Measurements from ENCODE around the gene FRS3. TPM values are rescaled to one million over a fixed set of nuclear protein-coding genes. Genes with fewer than 3 reads are reported as not detected.

Gene FRS3
- total RNA-seq, 4 donors from 2014 or later = 4.4 to 11.4 (median 7.5) TPM

GRCh38 chr6:41732591-41733359 lies 46.9 kb downstream of the FRS3 start:
- peak overlapping the region in 3 of 4 donors; percentile 96 to 98 (median 98) for H3K27ac ChIP-seq
- no peak for DNase-seq (ENCODE audit: low spot score in 2 of 2)
- H3K4me1 ChIP-seq = peaks cover 3 to 67% (median 39%) of the 10 kb centered on the region in 4 donors
- TF ChIP-seq CTCF (IDR thresholded peaks at IDR 0.05) (no peak), POLR2A (IDR thresholded peaks at IDR 0.05) (no peak), EP300 (IDR thresholded peaks at IDR 0.05) (peak in 1 of 2 donors; percentile 9)
- 54 to 56% methylated on average over 7 to 8 of the region's 8 CpGs for WGBS, 2 donors
- H3K27me3 ChIP-seq = no peaks in the 10 kb centered on the region
- H3K9me3 ChIP-seq = no peaks in the 10 kb centered on the region
- peak overlapping the region in 3 of 4 donors; percentile 82 to 88 (median 86) for H3K4me3 ChIP-seq
- H3K36me3 ChIP-seq = peaks cover 0 to 5% (median 0%) of the 10 kb centered on the region in 3 donors

GRCh38 chr6:41732149-41732548 lies 47.6 kb downstream of the FRS3 start:
- Histone ChIP-seq H3K9me3 (no peaks in the 10 kb centered on the region), H3K36me3 (peaks cover 0 to 10% (median 0%) of the 10 kb centered on the region in 3 donors), H3K4me1 (peaks cover 3 to 70% (median 39%) of the 10 kb centered on the region in 4 donors), H3K4me3 (peak overlapping the region in 1 of 4 donors; percentile 82), H3K27me3 (no peaks in the 10 kb centered on the region), H3K27ac (peak overlapping the region in 3 of 4 donors; percentile 96 to 98 (median 98))
- TF ChIP-seq CTCF (IDR thresholded peaks at IDR 0.05) (no peak), POLR2A (IDR thresholded peaks at IDR 0.05) (no peak), EP300 (IDR thresholded peaks at IDR 0.05) (no peak)
- no peak for DNase-seq (ENCODE audit: low spot score in 2 of 2)

- 71 to 75% methylated on average over 7 of the region's 7 CpGs for WGBS, 2 donors
- no peak for DNase-seq (ENCODE audit: low spot score in 2 of 2)
- peaks cover 3 to 70% (median 39%) of the 10 kb centered on the region in 4 donors for H3K4me1 ChIP-seq
- peak overlapping the region in 3 of 4 donors; percentile 38 to 98 (median 96) for H3K27ac ChIP-seq
- H3K9me3 ChIP-seq = no peaks in the 10 kb centered on the region
- no peak for TF ChIP-seq CTCF (IDR thresholded peaks at IDR 0.05)
- no peak for TF ChIP-seq POLR2A (IDR thresholded peaks at IDR 0.05)
- TF ChIP-seq EP300 (IDR thresholded peaks at IDR 0.05) = no peak
- H3K36me3 ChIP-seq = peaks cover 0 to 10% (median 0%) of the 10 kb centered on the region in 3 donors
- H3K4me3 ChIP-seq = peak overlapping the region in 1 of 4 donors; percentile 82
- H3K27me3 ChIP-seq = no peaks in the 10 kb centered on the region
These were observed 48.1 kb downstream of the FRS3 start for GRCh38 chr6:41731561-41732086.

- Histone ChIP-seq H3K36me3 (peaks cover 0 to 10% (median 0%) of the 10 kb centered on the region in 3 donors), H3K4me3 (peak overlapping the region in 1 of 4 donors; percentile 82), H3K27ac (peak overlapping the region in 3 of 4 donors; percentile 38 to 98 (median 96)), H3K27me3 (no peaks in the 10 kb centered on the region), H3K4me1 (peaks cover 3 to 65% (median 36%) of the 10 kb centered on the region in 4 donors), H3K9me3 (no peaks in the 10 kb centered on the region)
- 61 to 70% methylated on average over 8 to 9 of the region's 9 CpGs for WGBS, 2 donors
- TF ChIP-seq EP300 (IDR thresholded peaks at IDR 0.05) = no peak
- no peak for TF ChIP-seq POLR2A (IDR thresholded peaks at IDR 0.05)
- TF ChIP-seq CTCF (IDR thresholded peaks at IDR 0.05) = no peak
- no peak for DNase-seq (ENCODE audit: low spot score in 2 of 2)
These were observed 48.9 kb downstream of the FRS3 start for GRCh38 chr6:41730531-41731436.

Measured in tibial nerve (tissue), 4 donors.